DMS79 treated with DMSO at 0.1 percent for 48 hours (cell line): ENCODE results near the gene FCN3.

Experiments used
- DNase-seq: peaks from one replicate; lab custom pipeline; 2025; lab: John Stamatoyannopoulos, UW

FCN3 gene

GRCh38 chr1:27341525-27342252 is 32.9 kb downstream of the FCN3 start, which contains the start of gene SYTL1:
TSS of gene SYTL1 (plus strand) at chr1:27342022. CDS start at chr1:27345335, 3,313 bp downstream.
- peak; percentile 89 for DNase-seq

- no peak for DNase-seq
Observed at GRCh38 chr1:27339213-27339612, 35.4 kb downstream of the FCN3 start.

GRCh38 chr1:27338751-27339150 is 35.9 kb downstream of the FCN3 start:
- no peak for DNase-seq

GRCh38 chr1:27336756-27337155 is 37.9 kb downstream of the FCN3 start:
- DNase-seq: no peak

GRCh38 chr1:27335506-27336422 is 38.9 kb downstream of the FCN3 start:
- no peak for DNase-seq

GRCh38 chr1:27333717-27334279 is 40.8 kb downstream of the FCN3 start:
- no peak for DNase-seq

GRCh38 chr1:27332536-27333281 is 41.9 kb downstream of the FCN3 start:
- DNase-seq: peak; percentile 30

- no peak for DNase-seq
Observed at GRCh38 chr1:27331922-27332321, 42.7 kb downstream of the FCN3 start.

- no peak for DNase-seq
Observed at GRCh38 chr1:27331426-27331825, 43.2 kb downstream of the FCN3 start.

GRCh38 chr1:27330786-27331185 is 43.8 kb downstream of the FCN3 start:
- DNase-seq: no peak

GRCh38 chr1:27327964-27328363 is 46.7 kb downstream of the FCN3 start:
- no peak for DNase-seq

GRCh38 chr1:27325286-27325685 is 49.3 kb downstream of the FCN3 start:
- no peak for DNase-seq

- DNase-seq: no peak
Observed at GRCh38 chr1:27322569-27323240, 51.9 kb downstream of the FCN3 start.

GRCh38 chr1:27321813-27322568 is 52.6 kb downstream of the FCN3 start, which contains the start of gene TMEM222:
TSS of gene TMEM222 (plus strand) at chr1:27322163. CDS start at chr1:27322198, 35 bp downstream.
- peak; percentile 97 for DNase-seq
